HL-60 (cell line): ENCODE measurements around the gene PLXNA2.

ENCODE experiments used
- GABPA ChIP-seq: IDR thresholded peaks from 2 replicates; pipeline ENCODE4 v1.6.1; 2012; ENCODE audit warnings: low read depth
- POLR2AphosphoS5 ChIP-seq: IDR thresholded peaks from 2 replicates; pipeline ENCODE4 v1.6.1; 2012; ENCODE audit warnings: low read depth

DNA sequence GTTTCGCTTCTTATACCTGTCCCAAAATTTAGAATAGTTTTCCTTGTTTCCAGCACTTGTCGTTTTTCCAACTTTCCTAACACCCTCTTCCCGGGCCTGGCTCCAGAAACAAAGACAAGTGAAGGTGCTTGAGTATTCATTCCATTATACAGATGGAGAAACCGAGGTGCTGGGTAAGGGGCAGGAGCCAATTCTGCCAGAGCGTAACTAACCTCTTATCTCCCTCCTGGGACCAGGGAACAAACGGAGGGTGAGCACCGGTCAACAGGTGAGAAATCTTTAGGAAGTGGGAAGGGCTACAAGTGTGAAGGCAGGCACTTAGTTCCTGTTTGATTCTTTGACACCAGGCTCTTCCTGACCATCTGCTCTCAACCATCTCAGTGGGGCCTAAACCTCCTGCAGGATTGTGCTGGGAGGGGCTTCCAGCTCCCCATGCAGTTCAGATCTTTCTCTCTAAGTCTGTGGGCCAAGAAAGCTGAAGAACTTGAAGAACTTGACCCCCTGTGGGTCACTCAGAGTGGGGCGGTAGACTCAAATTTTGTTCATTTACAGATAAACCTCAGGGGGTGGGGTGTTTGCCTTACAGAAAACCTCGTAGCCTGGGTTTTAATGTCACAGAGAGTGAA lies 8.7 kb downstream of the PLXNA2 start:
- no peak for TF ChIP-seq POLR2AphosphoS5
- TF ChIP-seq GABPA = no peak
